Neural crest cell (in vitro differentiated cells): ENCODE data around the gene LIF. TPM values are rescaled to one million over a fixed set of nuclear protein-coding genes. Genes with fewer than 3 reads are reported as not detected.

Experiments
- DNase-seq: peaks from one replicate; pipeline ENCODE4 v3.0.0; 2021; ENCODE audit warnings: low read depth, mixed read lengths, low spot score
- H3K27ac Mint-ChIP-seq: one replicate; pipeline ENCODE4 v1.8.0; 2021; ENCODE audit warnings: mild to moderate bottlenecking, mixed read lengths; ENCODE audit not compliant: unreplicated experiment
- H3K27me3 Mint-ChIP-seq: 2 replicates; pipeline ENCODE4 v1.8.0; 2021; ENCODE audit warnings: low read depth, mild to moderate bottlenecking, mixed read lengths
- H3K36me3 Mint-ChIP-seq: 2 replicates; pipeline ENCODE4 v1.8.0; 2021; ENCODE audit warnings: low read depth, mild to moderate bottlenecking, mixed read lengths
- H3K4me1 Mint-ChIP-seq: 2 replicates; pipeline ENCODE4 v1.8.0; 2021; ENCODE audit warnings: mixed read lengths
- H3K4me3 Mint-ChIP-seq: one replicate; pipeline ENCODE4 v1.8.0; 2021; ENCODE audit warnings: mild to moderate bottlenecking, mixed read lengths
- H3K9me3 Mint-ChIP-seq: 2 replicates; pipeline ENCODE4 v1.8.0; 2021; ENCODE audit warnings: mixed read lengths
- total RNA-seq: library from RNA; stranded (reverse); gene quantifications from 2 replicates; pipeline ENCODE4 v1.2.1, GENCODE V29; 2021
- TF ChIP-seq, protein P1 (sequence below): fragments of 200-600 bp; sonication (generic); conservative IDR thresholded peaks from 2 replicates; pipeline ENCODE4 v1.5.0; 2021; ENCODE audit warnings: antibody characterized with exemption, mild to moderate bottlenecking

LIF gene
- total RNA-seq, 1 donor from 2014 or later, result 1.1 TPM

DNA sequence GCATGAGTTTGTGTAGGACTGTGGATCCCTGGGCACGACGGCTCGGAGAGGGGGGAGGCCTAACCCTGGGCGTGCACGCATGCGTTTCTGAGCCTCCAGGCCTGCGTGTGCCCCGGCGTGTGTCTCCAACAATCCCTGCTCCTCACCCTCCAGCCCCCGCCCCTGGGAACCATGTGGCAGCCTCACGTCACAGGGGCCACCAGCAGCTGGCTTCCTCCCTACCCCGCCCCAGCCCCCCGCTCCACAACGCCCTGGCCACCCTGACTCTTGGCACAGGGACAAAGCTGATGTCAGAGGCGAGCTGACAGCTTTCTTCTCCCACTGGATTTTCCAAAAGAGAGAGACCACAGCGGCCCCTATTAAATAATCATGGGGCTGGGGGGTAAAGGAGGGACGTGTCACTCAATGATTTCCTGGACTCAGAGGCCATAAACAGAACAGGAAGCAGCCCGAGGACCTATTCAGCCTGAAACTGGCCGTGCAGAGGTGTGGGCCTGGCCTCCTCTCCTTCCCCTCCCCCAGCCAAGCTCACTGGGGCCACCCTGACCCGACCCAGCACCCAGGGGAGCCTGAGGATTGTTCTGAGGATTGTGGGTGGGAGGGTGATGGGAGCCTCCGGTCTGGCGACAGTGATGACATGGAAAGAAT is 6.8 kb upstream of the LIF start:
- Mint-ChIP-seq H3K36me3 (no peaks in the 10 kb centered on the region), H3K4me3 (no peak overlapping the region), H3K27ac (peak overlapping the region; percentile 71)

DNA sequence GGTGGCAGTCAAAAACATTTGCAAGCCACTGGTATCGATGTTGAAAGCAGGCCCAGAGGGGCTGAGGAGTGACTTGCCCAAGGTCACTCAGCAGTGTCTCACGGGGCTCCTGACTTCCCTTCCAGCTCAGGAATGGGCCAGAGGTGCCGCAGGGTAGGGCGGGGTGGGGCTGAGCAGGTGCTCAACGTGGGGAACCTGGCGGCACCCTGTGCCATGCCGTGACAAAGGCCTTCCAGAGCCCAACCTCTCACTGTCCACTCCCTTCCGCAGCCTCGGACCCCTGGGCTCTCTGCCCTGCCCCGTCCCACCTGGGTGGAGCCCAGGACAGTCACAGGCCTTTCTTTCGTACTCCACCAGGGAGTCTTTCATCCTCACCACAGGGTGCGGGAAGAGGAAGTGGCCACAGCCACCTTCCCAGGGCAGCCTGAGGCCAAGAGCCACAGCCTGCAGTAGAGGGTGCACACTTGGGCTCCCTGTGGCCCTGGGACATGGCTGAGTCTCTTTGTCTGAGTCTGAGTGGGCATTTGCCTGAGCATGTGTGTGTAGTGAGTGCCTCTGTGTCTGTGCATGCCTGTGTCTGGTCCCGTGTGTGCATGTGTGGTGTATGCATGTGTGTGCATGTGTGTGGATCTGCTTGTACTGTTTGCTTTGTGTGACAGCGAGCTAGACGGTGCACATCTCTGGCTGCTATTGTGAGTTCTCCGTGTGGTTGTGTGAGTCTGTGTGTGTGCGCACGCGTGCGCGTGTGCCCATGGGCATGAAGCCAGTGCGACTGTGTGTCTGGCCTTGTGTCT is 6.0 kb upstream of the LIF start:
- no peak for DNase-seq
- TF ChIP-seq, protein P1, sequence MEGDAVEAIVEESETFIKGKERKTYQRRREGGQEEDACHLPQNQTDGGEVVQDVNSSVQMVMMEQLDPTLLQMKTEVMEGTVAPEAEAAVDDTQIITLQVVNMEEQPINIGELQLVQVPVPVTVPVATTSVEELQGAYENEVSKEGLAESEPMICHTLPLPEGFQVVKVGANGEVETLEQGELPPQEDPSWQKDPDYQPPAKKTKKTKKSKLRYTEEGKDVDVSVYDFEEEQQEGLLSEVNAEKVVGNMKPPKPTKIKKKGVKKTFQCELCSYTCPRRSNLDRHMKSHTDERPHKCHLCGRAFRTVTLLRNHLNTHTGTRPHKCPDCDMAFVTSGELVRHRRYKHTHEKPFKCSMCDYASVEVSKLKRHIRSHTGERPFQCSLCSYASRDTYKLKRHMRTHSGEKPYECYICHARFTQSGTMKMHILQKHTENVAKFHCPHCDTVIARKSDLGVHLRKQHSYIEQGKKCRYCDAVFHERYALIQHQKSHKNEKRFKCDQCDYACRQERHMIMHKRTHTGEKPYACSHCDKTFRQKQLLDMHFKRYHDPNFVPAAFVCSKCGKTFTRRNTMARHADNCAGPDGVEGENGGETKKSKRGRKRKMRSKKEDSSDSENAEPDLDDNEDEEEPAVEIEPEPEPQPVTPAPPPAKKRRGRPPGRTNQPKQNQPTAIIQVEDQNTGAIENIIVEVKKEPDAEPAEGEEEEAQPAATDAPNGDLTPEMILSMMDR, result no peak
- Mint-ChIP-seq H3K36me3 (no peaks in the 10 kb centered on the region), H3K9me3 (no peaks in the 10 kb centered on the region), H3K27me3 (peaks cover 32% of the 10 kb centered on the region), H3K4me3 (no peak overlapping the region), H3K27ac (peak overlapping the region; percentile 71), H3K4me1 (peaks cover 43% of the 10 kb centered on the region)

More for the DNA sequence above, 6.8 kb upstream of the LIF start:
- DNase-seq, result peak; percentile 53
- TF ChIP-seq, protein P1, result no peak
- peaks cover 25% of the 10 kb centered on the region for H3K27me3 Mint-ChIP-seq
- peaks cover 41% of the 10 kb centered on the region for H3K4me1 Mint-ChIP-seq
- no peaks in the 10 kb centered on the region for H3K9me3 Mint-ChIP-seq

DNA sequence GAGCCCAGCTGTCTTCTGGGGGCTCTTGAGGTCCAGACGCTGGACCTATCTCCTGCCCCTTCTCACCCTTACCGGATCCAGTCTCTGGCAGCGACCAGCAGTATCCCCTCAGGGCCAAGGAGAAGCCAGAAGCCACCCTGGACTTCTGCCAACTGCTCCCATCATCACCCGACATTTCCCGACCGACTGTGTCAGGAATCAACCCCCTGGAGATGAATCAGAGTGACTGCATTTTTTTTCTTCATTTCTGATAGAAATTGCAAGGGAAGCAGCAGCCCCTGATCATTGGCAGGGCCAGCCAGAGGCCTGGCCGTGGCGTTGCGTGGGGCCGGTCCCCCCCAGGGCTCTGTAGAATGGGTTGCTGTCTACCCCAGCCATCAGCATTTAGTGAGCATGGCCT is 5.2 kb upstream of the LIF start:
- no peak overlapping the region for H3K4me3 Mint-ChIP-seq
- DNase-seq, result no peak
- TF ChIP-seq, protein P1, result no peak
- peaks cover 44% of the 10 kb centered on the region for H3K4me1 Mint-ChIP-seq
- H3K27me3 Mint-ChIP-seq, result peaks cover 41% of the 10 kb centered on the region
- H3K36me3 Mint-ChIP-seq, result no peaks in the 10 kb centered on the region
- H3K27ac Mint-ChIP-seq, result no peak overlapping the region
- no peaks in the 10 kb centered on the region for H3K9me3 Mint-ChIP-seq

DNA sequence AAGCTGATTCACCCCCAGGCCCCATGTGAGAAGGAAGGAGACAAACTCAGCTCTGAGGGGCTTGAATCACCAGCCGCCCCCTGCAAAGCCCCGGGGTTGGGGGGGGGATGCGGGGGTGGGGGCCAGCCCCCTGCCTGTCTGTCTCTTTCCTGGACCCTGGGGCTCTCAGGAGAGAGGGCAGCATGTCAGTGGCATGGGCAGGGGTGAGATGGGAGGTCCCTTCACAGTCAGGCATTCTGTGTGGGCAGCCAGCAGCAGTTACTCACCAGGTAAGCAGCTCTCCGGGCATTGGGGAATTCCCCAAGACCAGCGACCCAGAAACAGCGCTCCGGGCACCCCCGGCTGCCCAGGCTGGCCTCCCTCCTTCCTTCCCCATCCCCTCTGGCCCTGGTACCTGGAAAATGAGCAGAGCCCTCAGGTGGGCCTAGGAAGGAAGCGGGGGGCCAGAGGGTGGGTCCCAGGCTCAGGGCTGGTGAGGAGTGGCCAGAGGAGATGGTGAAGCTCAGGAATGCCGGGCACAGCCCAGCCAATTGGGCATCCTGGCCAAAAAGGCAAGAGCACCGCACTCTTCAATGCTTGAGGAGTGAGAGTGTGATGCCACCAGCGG is 4.2 kb upstream of the LIF start:
- peaks cover 38% of the 10 kb centered on the region for H3K4me1 Mint-ChIP-seq
- no peak for DNase-seq
- H3K36me3 Mint-ChIP-seq, result no peaks in the 10 kb centered on the region
- TF ChIP-seq, protein P1, result no peak
- no peak overlapping the region for H3K27ac Mint-ChIP-seq
- H3K27me3 Mint-ChIP-seq, result peaks cover 50% of the 10 kb centered on the region
- H3K4me3 Mint-ChIP-seq, result no peak overlapping the region
- H3K9me3 Mint-ChIP-seq, result no peaks in the 10 kb centered on the region

DNA sequence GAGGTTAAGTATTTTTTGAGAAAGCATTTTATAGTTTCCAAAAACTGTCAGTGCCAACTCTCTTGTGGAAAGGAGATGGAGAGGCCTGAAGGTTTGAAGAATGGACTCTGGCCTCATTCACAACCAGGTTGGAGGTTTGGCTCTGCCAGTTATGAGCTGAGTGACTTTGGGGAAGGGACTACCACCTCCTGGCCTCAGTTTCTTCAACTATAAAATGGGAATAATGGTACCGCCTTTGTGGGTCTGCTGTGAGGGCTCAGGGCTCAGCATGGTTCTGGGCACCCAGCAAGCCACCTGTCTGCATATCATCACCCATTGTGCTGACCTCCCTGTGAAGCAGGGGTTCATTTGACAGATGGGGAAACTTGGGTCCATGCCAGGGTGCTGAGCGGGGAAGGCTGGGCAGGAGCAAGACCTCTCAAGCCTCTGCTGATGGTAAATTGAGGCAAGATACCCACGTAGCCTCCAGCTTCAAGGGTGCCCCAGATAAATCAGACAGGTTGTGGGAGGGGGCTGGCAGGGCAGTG is 3.5 kb upstream of the LIF start:
- Mint-ChIP-seq H3K4me1 (peaks cover 41% of the 10 kb centered on the region), H3K4me3 (no peak overlapping the region), H3K27me3 (peaks cover 56% of the 10 kb centered on the region)

More for the DNA sequence above, 3.5 kb upstream of the LIF start:
- Mint-ChIP-seq H3K9me3 (no peaks in the 10 kb centered on the region), H3K36me3 (no peaks in the 10 kb centered on the region), H3K27ac (no peak overlapping the region)
- DNase-seq, result no peak
- TF ChIP-seq, protein P1, result no peak
